COR-L47 (cell line): Measurements from ENCODE around the gene SCTR.

ENCODE experiments used
- DNase-seq: peaks from one replicate; lab custom pipeline; 2025; lab: John Stamatoyannopoulos, UW

Gene SCTR

DNA sequence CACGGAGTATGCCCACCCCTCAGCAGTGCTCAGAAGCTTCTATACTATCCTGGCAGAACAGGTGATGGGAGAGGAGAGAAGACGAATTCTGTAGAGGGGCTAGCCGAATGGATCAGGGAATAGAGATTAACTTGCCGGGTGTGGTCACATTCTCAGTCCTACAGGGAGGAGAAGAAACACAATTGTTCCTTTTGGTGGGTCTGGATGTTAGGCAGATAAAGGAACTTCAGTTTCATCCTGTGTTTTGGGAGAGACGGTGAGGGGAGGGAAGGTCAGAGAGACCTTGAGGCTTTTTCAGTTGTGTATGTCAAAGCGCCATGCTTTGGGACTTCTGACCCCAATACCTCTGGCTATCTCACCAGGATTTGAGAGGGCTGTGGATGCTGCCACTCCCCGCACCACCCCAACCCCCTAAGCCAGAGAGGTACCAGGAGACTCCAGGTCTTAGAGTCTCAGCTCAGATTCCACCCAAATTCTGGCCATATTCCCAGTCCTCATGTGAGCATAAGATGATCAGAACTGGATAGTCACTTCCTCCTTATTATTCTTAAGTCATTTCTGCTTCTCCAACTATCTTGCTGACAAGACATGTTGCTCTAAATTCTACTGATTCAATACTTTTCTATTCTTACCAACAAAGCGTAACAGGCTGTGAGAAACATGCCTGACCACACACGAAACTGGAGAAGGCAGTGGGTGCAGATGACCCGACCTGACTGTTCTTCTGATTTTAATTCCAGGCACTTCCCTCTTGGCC, 94.9 kb downstream of the SCTR start:
- DNase-seq = no peak

- no peak for DNase-seq
Observed at GRCh38 chr2:119428488-119429224, 95.6 kb downstream of the SCTR start.

DNA sequence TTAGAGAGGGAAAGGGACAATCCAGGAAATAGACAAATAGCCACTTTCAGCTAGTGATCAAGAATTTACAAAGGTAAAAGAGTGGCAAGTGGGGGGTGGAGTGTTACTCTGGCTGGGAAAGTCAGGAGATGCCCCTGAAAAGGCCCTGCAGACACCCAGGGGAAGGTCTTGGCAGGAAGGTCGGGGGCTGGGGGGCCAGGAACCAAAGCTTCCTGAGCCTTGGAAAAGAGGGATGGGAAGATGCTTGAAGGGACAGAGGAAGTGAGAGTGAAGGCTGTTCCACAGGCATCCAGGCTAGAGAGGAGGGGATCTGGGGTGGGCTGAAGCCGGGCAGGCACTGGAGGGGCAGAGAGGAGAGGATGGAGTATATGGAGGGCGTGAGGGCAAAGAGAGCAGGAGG, 96.5 kb downstream of the SCTR start:
- no peak for DNase-seq

DNA sequence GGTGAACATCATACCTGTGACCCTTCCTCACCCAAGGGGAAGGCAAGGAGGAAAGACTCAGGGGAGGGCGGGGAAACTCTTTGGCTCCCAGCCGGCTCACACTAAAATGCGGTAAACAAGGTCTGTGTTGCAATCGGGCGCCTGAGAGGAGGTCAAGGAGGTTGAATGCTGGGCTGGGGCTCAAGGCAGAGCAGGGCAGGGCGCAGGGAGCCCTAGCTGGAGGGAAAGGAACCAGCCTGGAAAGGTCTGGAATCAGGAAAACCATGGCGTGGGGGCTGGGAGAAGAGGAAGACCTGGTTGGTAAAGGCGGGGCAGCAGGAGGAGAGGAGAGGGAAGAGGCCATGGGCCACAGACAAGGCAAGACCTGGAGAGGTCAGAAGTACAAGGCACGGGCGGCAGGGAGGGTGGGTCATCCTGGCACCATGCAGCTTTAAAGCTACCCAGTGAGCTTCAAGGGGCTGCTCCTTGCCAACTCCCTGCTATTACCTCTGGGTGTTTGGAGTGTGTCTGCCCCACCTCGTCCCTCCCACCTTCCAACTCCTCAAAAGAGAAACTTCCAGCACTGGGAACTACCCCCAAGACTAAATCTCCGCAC, 97.4 kb downstream of the SCTR start:
- no peak for DNase-seq

- DNase-seq = no peak
Observed at GRCh38 chr2:119426396-119426675, 97.9 kb downstream of the SCTR start.

GRCh38 chr2:119425620-119426395, 98.5 kb downstream of the SCTR start:
- DNase-seq = no peak

DNA sequence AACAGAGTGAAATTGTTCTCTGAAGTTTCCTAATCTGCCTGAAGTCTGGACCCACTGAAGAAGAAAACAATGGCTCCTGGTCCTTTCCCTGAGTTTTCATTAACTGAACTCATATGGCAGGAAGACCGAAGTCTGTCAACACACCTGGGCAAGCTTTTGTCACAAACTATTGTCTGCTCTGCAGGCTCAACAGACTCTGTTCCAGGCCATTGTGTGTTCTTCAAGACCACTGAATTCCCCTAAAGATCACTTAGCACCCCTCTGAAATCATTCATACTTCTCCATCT, 99.2 kb downstream of the SCTR start:
- no peak for DNase-seq

DNA sequence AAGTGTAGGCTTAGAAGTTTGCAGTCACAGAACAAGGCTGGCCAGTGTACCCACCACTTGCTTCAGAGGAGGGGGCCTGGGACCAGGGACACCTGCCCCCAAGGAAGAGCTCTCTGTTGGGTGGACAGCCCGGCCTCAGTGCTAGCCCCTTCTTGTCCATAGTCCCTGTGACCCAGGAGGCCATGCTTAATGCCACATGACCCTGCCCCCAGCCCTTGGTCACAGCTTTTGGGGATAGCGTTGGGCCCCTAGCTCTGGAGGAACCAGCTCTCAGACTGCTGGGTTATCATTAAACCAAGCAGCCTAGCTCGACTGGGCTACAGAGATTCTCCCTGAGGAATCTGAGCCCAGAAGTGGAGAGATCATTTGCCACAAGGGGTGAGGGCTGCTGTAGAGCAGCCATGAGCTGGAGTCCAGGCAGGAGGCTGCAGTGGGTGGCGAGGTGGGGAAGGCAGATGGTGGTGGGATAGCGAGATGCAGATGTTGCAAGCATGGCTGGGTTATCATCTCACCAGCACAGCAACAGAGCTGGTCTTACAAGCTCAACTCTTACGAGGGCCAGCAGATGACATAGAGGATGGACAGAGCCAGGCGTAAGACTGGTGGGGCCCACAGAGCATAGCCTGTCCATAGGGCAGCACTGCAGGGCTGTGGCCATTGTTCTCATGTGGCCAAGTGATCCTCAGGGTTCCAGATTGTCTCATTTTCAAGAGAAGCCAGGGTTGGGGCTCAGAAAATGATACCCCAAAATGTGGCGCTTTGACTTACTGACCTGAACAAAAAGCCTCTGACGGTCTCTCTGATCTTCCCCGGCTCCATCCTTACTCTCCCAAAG, 99.8 kb downstream of the SCTR start:
- DNase-seq = no peak

GRCh38 chr2:119423811-119424210, 100.5 kb downstream of the SCTR start:
- DNase-seq = no peak

DNA sequence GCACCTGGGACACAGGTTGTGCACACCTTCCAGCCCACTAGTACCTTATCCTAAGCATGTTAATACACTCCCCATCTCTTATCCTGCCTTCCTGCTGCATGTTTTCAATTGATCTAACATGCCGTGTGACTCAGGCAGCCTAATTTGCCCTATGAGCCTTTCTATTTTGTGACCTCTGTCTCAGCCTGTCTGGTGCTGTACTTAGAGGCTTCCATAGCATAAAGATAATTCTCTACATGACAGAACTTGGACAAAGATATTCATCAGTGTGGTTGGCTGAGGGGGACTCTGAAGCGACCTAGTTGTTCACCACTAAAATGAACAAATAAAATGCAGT, 101.2 kb downstream of the SCTR start:
- no peak for DNase-seq

- DNase-seq = peak; percentile 58
Observed at GRCh38 chr2:119422360-119423107, 101.7 kb downstream of the SCTR start.

DNA sequence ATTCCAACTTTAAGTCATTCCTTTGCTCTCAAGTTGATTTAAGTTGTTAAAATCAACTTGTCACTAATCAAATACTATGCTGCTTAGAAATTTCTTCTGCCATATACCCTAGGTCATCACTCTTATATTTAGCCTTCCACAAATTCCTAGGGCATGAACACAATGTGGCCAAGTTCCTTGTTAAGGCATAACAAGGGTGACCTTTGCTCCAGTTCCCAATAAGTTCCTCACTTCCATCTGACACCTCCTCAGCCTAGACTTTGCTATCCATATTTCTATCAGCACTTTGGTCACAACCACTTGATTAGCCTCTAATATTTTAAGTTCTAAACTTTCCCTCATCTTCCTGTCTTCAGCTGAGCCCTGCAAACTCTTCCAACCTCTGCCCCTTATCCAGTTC, 102.5 kb downstream of the SCTR start:
- DNase-seq = no peak

DNA sequence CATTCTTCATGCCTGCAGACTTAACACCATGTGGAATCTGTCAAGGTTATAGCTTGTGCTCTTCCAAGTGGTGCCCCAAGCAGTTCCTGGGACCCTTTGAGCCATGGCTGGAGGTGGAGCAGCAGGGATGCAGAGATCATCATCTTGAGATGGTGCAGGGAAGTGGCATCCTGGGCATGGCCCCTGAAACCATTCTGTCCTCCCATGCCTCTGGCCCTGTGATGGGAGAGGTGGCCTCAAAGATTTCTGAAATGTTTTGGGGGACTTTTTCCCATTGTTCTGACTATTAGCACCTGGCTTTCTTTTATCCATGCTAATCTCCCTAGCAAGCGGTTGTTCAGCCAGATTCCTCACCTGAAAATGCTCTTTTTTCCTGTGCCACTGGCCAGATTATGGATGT, 103.0 kb downstream of the SCTR start:
- no peak for DNase-seq

DNA sequence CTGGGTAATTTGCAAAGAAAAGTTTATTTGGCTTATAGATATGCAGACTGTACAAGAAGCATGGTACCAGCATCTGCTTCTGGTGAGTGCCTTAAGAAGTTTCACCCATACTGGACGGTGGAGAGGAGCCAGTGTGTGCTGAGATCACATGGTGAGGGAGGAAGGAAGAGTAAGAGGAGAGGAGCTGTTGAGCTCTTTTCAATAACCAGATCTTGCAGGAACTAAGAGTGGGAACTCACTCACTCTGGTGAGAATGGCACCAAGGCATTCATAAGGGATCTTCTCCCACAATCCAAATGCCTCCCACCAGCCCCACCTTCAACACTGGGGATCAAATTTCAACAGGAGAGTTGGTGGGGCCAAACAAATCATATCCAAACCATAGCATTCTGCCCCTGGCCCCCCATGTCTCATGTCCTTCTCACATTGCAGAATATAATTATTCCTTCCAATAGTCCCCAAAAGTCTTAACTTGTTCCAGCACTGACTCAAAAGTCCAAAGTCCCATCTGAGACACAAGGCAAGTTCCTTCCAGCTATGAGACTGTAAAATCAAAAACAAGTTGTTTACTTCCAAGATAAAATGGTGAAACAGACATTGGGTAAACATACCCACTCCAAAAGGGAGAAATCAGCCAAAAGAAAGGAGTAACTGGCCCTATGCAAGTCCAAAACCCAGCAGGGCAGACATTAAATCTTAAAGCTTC, 104.3 kb downstream of the SCTR start:
- no peak for DNase-seq

DNA sequence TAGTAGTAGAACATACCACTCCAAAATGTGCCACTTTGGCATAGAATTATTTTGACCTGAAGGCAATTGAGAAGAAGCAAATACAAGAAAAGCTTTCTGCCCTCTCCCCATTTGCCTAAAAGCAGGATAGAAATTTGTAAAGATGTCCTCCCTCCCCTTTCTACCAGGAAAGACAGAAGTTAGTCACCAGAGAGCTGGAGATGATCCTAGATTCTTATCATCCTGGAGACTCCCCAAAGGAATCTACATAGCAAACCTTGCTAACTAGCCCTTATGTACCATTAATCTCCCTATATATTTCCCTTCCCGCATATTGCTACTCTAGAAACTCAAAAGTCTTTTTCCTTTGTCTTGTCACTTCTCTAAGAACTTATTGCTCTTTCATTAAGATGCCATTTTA, 105.2 kb downstream of the SCTR start:
- no peak for DNase-seq

GRCh38 chr2:119417908-119418307, 106.4 kb downstream of the SCTR start:
- DNase-seq = no peak

GRCh38 chr2:119416299-119416923, 107.9 kb downstream of the SCTR start:
- DNase-seq = no peak

DNA sequence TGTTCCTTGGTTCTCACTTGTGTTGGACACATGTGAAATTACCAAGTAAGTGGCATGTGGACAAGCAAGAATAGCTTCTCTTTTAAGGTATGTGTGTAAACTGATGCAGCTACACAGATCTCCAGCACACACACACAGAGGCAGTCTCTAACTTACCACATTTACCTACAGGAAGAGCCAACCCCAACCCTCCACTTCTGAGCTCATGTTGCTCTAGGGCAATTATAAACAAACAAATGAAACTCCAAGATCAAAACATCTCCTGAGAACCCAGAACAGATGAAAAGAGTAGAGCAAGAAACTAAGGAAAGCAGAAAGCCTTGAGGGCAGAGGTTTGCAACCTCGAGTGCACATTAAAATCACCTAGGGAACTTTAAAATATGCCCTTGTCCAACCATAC, 108.7 kb downstream of the SCTR start:
- no peak for DNase-seq

DNA sequence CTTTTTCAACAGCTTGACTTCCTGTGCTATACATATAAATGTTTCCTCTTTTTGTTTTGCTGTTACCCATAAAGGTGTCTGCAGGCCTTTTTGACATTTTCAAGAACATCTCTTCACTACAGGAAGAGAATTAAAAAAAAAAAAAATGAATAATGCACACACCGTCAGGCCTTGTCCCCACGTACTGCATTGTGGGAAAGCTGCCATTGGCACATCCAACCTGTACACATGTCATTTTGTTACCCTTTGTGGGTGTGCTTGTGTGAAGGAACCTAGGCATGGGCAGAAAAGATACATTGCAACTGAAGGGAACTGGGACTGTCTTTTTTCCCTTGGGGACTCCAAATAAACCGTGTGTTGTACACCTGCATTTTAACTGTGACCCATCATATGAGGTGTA, 109.4 kb downstream of the SCTR start:
- DNase-seq = no peak

- DNase-seq = no peak
Observed at GRCh38 chr2:119409506-119409905, 114.8 kb downstream of the SCTR start.
